A549 (cell line): Measurements from ENCODE around the gene NUAK2. TPM values are rescaled to one million over a fixed set of nuclear protein-coding genes. Genes with fewer than 3 reads are reported as not detected.

ENCODE experiments used
- ATAC-seq, 2 experiments: fragments of 200-7000 bp in 1 of 2; fragments of >200 bp in 1 of 2; cut with Nextera tagmentation in 1 of 2; cut with Tn5 transposase in 1 of 2; 3 replicates each; pipeline versions ENCODE4 v1.8.0 to v1.9.1; 2018 to 2020; ENCODE audit warnings: mild to moderate bottlenecking in 1 of 2, moderate library complexity in 1 of 2
- CTCF ChIA-PET: fragments of 300-600 bp; sonication (Branson Sonifier 250); formaldehyde crosslinking; extraction: SDS; loops from one replicate; lab custom pipeline; 2021; ENCODE audit warnings: antibody characterized with exemption, inconsistent platforms; lab: Yijun Ruan, JAX
- POLR2A ChIA-PET: fragments of 350-600 bp; formaldehyde crosslinking; extraction: SDS; loops from one replicate; lab custom pipeline; 2021; ENCODE audit warnings: antibody characterized with exemption, inconsistent platforms; lab: Yijun Ruan, JAX
- DNase-seq, 2 experiments: peaks; one replicate each; pipeline versions ENCODE4 v3.0.0 to v3.0.0-alpha.2; 2011 to 2016; ENCODE audit warnings: low read depth in 1 of 2, low spot score in 1 of 2
- FAIRE-seq: peaks from 2 replicates; lab custom pipeline; 2011; peaks lifted over from hg19 to GRCh38; lab: Jason Lieb, UNC
- H3K27ac ChIP-seq, 2 experiments: fragments of >200 bp; sonication (Bioruptor Twin); formaldehyde crosslinking; 3 replicates each; pipeline ENCODE4 v1.5.1; 2016 to 2017
- H3K4me1 ChIP-seq: fragments of >200 bp; sonication (Bioruptor Twin); formaldehyde crosslinking; 3 replicates; pipeline ENCODE4 v1.6.1; 2016
- H3K4me2 ChIP-seq: fragments of >200 bp; sonication (Bioruptor Twin); formaldehyde crosslinking; 3 replicates; pipeline ENCODE4 v1.6.1; 2016
- H3K4me3 ChIP-seq: fragments of >200 bp; sonication (Bioruptor Twin); formaldehyde crosslinking; 3 replicates; pipeline ENCODE4 v1.5.1; 2016
- H3K9me3 ChIP-seq: fragments of >200 bp; sonication (Bioruptor Twin); formaldehyde crosslinking; 3 replicates; pipeline ENCODE4 v1.6.1; 2016
- CHD2 ChIP-seq: fragments of 150-350 bp; IDR thresholded peaks from 2 replicates; pipeline ENCODE4 v1.6.1; 2014; ENCODE audit warnings: low read length; ENCODE audit not compliant: partially characterized antibody
- CHD4 ChIP-seq: fragments of 200-600 bp; sonication (generic); IDR thresholded peaks from 2 replicates; pipeline ENCODE4 v1.6.1; 2016; ENCODE audit warnings: antibody characterized with exemption, mild to moderate bottlenecking, borderline replicate concordance
- ESRRA ChIP-seq: fragments of 150-350 bp; IDR thresholded peaks from 2 replicates; pipeline ENCODE4 v1.6.1; 2014; ENCODE audit warnings: mild to moderate bottlenecking, low read length, borderline replicate concordance
- FOSB ChIP-seq: fragments of 250-450 bp; sonication (Bioruptor Pico); IDR thresholded peaks from 2 replicates; pipeline ENCODE4 v1.5.0; 2020; ENCODE audit warnings: mild to moderate bottlenecking, moderate library complexity
- FOXS1 ChIP-seq: fragments of 250-450 bp; sonication (Bioruptor Pico); IDR thresholded peaks from 2 replicates; pipeline ENCODE4 v1.5.0; 2020; ENCODE audit warnings: mild to moderate bottlenecking, moderate library complexity
- HDAC2 ChIP-seq: fragments of 200-600 bp; sonication (generic); IDR thresholded peaks from 2 replicates; pipeline ENCODE4 v1.6.1; 2016
- HEYL ChIP-seq: fragments of 250-450 bp; sonication (Bioruptor Pico); IDR thresholded peaks from 2 replicates; pipeline ENCODE4 v1.8.0; 2021; ENCODE audit warnings: mild to moderate bottlenecking, moderate library complexity
- JUN ChIP-seq, 2 experiments: fragments of >200 bp; sonication (Bioruptor Twin); formaldehyde crosslinking; IDR thresholded peaks; 2 replicates in 1 of 2; 3 replicates in 1 of 2; pipeline ENCODE4 v1.6.1; 2016 to 2017
- JUNB ChIP-seq: fragments of >200 bp; sonication (Bioruptor Twin); formaldehyde crosslinking; IDR thresholded peaks from 2 replicates; pipeline ENCODE4 v1.6.1; 2016
- NPAS2 ChIP-seq: fragments of 250-450 bp; sonication (Bioruptor Pico); IDR thresholded peaks from 2 replicates; pipeline ENCODE4 v1.8.0; 2022; ENCODE audit warnings: mild to moderate bottlenecking, moderate library complexity, borderline replicate concordance
- POLR2A ChIP-seq: IDR thresholded peaks from 2 replicates; pipeline ENCODE4 v1.6.1; 2012; ENCODE audit warnings: mild to moderate bottlenecking, low read length
- RAD21 ChIP-seq, 2 experiments: fragments of >200 bp in 1 of 2; sonication (Bioruptor Twin) in 1 of 2; formaldehyde crosslinking in 1 of 2; IDR thresholded peaks in 1 of 2; conservative IDR thresholded peaks in 1 of 2; 2 replicates in 1 of 2; 3 replicates in 1 of 2; pipeline ENCODE4 v1.6.1; 2012 to 2018; ENCODE audit warnings: inconsistent platforms in 1 of 2
- RCOR1 ChIP-seq: fragments of 150-350 bp; IDR thresholded peaks from 2 replicates; pipeline ENCODE4 v1.6.1; 2014; ENCODE audit warnings: antibody characterized with exemption, low read length, low read depth
- TFCP2L1 ChIP-seq: fragments of 250-450 bp; sonication (Bioruptor Pico); IDR thresholded peaks from 2 replicates; pipeline ENCODE4 v1.5.0; 2021; ENCODE audit warnings: mild to moderate bottlenecking
- ZFP36 ChIP-seq: fragments of 450-650 bp; IDR thresholded peaks from 2 replicates; pipeline ENCODE4 v1.6.1; 2014; ENCODE audit warnings: borderline replicate concordance; ENCODE audit not compliant: partially characterized antibody
- ZNF302 ChIP-seq: fragments of 250-450 bp; sonication (Bioruptor Pico); IDR thresholded peaks from 2 replicates; pipeline ENCODE4 v1.9.0; 2021; ENCODE audit warnings: inconsistent platforms, mild to moderate bottlenecking, moderate library complexity
- ZSCAN20 ChIP-seq: fragments of 250-450 bp; sonication (Bioruptor Pico); IDR thresholded peaks from 2 replicates; pipeline ENCODE4 v1.8.0; 2022; ENCODE audit warnings: mild to moderate bottlenecking, moderate library complexity
- WGBS: methylation state at CpG from one replicate; pipeline ENCODE4 v1.1.6; 2017; ENCODE audit errors: missing lambda C conversion rate; 5-methylcytosine and 5-hydroxymethylcytosine counted together
- polyA plus RNA-seq, 4 experiments: library from polyadenylated mRNA; depleted of rRNA in 3 of 4; stranded (reverse); fragments of >200 nt; fragmentation: RNase III in 1 of 4; extraction: RNeasy Plus Mini Kit Qiagen cat#74134 plus additional on column Dnase treatment in 1 of 4; gene quantifications; 2 replicates in 3 of 4; 3 replicates in 1 of 4; pipeline ENCODE4 v1.2.3, GENCODE V29; 2011 to 2017
- TF ChIP-seq, protein P1 (sequence below): fragments of 150-350 bp; IDR thresholded peaks from 2 replicates; pipeline ENCODE4 v1.6.1; 2014; ENCODE audit warnings: low read depth, mild to moderate bottlenecking, low read length
- TF ChIP-seq, protein P2 (sequence below): IDR thresholded peaks from 2 replicates; pipeline ENCODE4 v1.6.1; 2012
- TF ChIP-seq, protein P3 (sequence below): fragments of >200 bp; sonication (Bioruptor Twin); formaldehyde crosslinking; IDR thresholded peaks from 3 replicates; pipeline ENCODE4 v1.6.1; 2016
- TF ChIP-seq, protein P4 (sequence below): fragments of 250-450 bp; sonication (Bioruptor Pico); IDR thresholded peaks from 2 replicates; pipeline ENCODE4 v1.5.0; 2020; ENCODE audit warnings: low read depth, mild to moderate bottlenecking, moderate library complexity

Gene NUAK2
- polyA plus RNA-seq, 2 of the 4 experiments (the other 2 are of a cell fraction), result 29.7 to 37.8 TPM

DNA sequence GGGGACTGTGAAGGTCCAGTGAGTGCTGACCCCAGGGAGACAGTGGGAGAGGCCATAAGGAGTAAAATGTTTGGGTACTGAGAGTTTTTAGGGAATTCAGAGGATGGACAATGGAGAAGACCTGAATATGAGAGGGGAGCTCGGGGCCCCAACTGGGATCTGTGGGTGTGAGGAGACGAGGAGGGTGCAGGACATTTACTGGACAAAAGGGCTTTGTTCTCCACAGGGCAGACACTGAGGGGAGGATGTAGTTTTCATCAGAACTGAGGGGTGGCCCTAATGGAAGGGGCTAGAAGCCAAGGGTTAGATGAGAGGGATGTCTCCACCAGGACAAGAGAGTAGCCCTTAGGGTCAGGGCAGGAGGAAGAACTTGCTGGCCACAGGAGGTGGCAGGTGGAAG is 63.8 kb downstream of the NUAK2 start:
- Histone ChIP-seq H3K27ac (peak overlapping the region in 1 of 2 experiments; percentile 82; a peak in 4 of 6 replicates), H3K4me1 (peaks cover 31% of the 10 kb centered on the region)
- no peak for TF ChIP-seq RCOR1
- TF ChIP-seq NPAS2, result no peak
- TF ChIP-seq, protein P1, sequence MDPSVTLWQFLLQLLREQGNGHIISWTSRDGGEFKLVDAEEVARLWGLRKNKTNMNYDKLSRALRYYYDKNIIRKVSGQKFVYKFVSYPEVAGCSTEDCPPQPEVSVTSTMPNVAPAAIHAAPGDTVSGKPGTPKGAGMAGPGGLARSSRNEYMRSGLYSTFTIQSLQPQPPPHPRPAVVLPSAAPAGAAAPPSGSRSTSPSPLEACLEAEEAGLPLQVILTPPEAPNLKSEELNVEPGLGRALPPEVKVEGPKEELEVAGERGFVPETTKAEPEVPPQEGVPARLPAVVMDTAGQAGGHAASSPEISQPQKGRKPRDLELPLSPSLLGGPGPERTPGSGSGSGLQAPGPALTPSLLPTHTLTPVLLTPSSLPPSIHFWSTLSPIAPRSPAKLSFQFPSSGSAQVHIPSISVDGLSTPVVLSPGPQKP, result no peak
- TF ChIP-seq, protein P2, sequence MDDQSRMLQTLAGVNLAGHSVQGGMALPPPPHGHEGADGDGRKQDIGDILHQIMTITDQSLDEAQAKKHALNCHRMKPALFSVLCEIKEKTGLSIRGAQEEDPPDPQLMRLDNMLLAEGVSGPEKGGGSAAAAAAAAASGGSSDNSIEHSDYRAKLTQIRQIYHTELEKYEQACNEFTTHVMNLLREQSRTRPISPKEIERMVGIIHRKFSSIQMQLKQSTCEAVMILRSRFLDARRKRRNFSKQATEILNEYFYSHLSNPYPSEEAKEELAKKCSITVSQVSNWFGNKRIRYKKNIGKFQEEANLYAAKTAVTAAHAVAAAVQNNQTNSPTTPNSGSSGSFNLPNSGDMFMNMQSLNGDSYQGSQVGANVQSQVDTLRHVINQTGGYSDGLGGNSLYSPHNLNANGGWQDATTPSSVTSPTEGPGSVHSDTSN, result no peak
- TF ChIP-seq ZNF302, result no peak
- no peak for TF ChIP-seq FOXS1 (CRISPR knock-in tag)
- TF ChIP-seq, protein P3, sequence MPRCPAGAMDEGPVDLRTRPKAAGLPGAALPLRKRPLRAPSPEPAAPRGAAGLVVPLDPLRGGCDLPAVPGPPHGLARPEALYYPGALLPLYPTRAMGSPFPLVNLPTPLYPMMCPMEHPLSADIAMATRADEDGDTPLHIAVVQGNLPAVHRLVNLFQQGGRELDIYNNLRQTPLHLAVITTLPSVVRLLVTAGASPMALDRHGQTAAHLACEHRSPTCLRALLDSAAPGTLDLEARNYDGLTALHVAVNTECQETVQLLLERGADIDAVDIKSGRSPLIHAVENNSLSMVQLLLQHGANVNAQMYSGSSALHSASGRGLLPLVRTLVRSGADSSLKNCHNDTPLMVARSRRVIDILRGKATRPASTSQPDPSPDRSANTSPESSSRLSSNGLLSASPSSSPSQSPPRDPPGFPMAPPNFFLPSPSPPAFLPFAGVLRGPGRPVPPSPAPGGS, result no peak
- no peak for TF ChIP-seq TFCP2L1
- TF ChIP-seq HDAC2, result no peak
- TF ChIP-seq HEYL (CRISPR knock-in tag), result no peak
- no peak for TF ChIP-seq POLR2A
- TF ChIP-seq CHD2, result no peak
- no peak for TF ChIP-seq ESRRA
- TF ChIP-seq, all 56 proteins: peak for 0
- no peaks in the 10 kb centered on the region for H3K9me3 ChIP-seq
- 69% methylated on average over 2 of the region's 2 CpGs for WGBS
- POLR2A ChIA-PET, result no interaction called here
- FAIRE-seq, result no peak
- DNase-seq, result no peak
- no peak overlapping the region for H3K4me3 ChIP-seq
- no peak for ATAC-seq
- CTCF ChIA-PET, result interaction anchor here (0.6 to 89.2 kb wide), 15 partner anchors 5 to 450 kb away, joined by 4 to 3627 read pairs (median 25); partner anchors contain the start of genes KLHDC8A, NUAK2, RBBP5 and TMCC2
- no peak overlapping the region for H3K4me2 ChIP-seq

DNA sequence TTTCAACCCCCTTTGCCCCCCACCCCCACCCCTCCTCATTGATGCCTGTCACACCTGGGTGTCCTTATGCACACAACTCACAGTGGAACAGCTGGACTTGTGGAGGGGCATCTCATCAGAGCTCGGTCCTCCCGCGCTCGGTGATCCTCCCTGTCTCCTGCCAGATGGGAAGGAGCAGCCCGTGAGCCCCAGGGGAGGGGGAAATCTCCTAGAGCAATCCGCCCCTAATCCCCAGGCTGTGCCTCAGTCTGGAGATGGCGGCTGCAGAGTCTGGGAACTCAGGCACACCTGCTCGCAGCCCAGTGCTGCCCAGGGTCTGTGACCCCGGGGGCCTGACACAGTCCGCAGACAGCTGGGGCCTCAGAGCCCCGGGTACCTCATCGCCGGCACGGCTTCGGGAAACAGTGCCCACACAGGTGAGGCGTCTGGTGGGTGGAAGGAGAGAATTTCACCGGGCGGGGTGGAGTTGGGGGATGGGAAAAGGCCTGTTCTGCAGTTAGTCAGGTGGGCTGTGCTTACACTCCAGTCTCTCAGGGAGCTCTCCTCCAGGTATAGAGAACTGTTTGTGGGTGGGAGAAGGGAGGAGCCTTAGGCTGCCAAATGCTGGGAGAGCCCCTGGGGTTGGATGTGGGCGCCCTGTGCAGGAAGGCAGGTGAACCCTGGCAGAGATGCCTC is 64.5 kb downstream of the NUAK2 start:
- FAIRE-seq (no peak), ATAC-seq (no peak), DNase-seq (no peak)
- H3K4me1 ChIP-seq, result peaks cover 25% of the 10 kb centered on the region
- POLR2A ChIA-PET, result interaction anchor here (1.5 kb wide), 2 partner anchors 27 to 135 kb away, joined by 4 to 6 read pairs; partner anchors contain the start of gene RBBP5
- H3K9me3 ChIP-seq, result no peaks in the 10 kb centered on the region
- TF ChIP-seq FOSB (CRISPR knock-in tag), result no peak
- TF ChIP-seq, protein P4, sequence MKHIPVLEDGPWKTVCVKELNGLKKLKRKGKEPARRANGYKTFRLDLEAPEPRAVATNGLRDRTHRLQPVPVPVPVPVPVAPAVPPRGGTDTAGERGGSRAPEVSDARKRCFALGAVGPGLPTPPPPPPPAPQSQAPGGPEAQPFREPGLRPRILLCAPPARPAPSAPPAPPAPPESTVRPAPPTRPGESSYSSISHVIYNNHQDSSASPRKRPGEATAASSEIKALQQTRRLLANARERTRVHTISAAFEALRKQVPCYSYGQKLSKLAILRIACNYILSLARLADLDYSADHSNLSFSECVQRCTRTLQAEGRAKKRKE, result no peak
- no peak for TF ChIP-seq RAD21 (conservative IDR thresholded peaks at IDR 0.05 in 1 of 2, IDR thresholded peaks at IDR 0.05 in 1 of 2)
- no peak for TF ChIP-seq NPAS2
- TF ChIP-seq JUNB, result no peak
- no peak for TF ChIP-seq JUN (IDR thresholded peaks at IDR 0.05)
- no peak for TF ChIP-seq POLR2A
- no peak for TF ChIP-seq CHD4
- no peak for TF ChIP-seq ZFP36
- TF ChIP-seq ZSCAN20, result no peak
- H3K4me3 ChIP-seq, result no peak overlapping the region
- 88% methylated on average over 17 of the region's 19 CpGs for WGBS
- CTCF ChIA-PET, result interaction anchor here (0.6 to 89.2 kb wide), 64 partner anchors 6 to 669 kb away, joined by 3 to 3627 read pairs (median 5); partner anchors contain the start of genes DSTYK, KLHDC8A, NUAK2 and RBBP5
- no peak overlapping the region for H3K4me2 ChIP-seq
- peak overlapping the region in 1 of 2 experiments; percentile 82; a peak in 2 of 6 replicates for H3K27ac ChIP-seq
